BJ (cell line): ENCODE measurements around the gene CCDC88C. TPM values are rescaled to one million over a fixed set of nuclear protein-coding genes. Genes with fewer than 3 reads are reported as not detected.
A peak's percentile ranks its signal among the peaks of the same experiment; 100 is the strongest.

ENCODE experiments used
- CTCF ChIA-PET: fragments of 350-600 bp; formaldehyde crosslinking; extraction: SDS; loops from one replicate; lab custom pipeline; 2021; ENCODE audit warnings: antibody characterized with exemption, inconsistent platforms; lab: Yijun Ruan, JAX
- POLR2A ChIA-PET: fragments of 300-600 bp; sonication (Branson Sonifier 250); formaldehyde crosslinking; extraction: SDS; loops from one replicate; lab custom pipeline; 2021; ENCODE audit warnings: antibody characterized with exemption; lab: Charles Lee
- DNase-seq: peaks from one replicate; pipeline ENCODE4 v3.0.0-alpha.2; 2011; ENCODE audit warnings: low read depth
- H3K27me3 ChIP-seq: 2 replicates; pipeline ENCODE4 v1.6.0; 2011; ENCODE audit warnings: low read length; ENCODE audit not compliant: control insufficient read depth, insufficient read depth
- H3K36me3 ChIP-seq: 2 replicates; pipeline ENCODE4 v1.5.1; 2011; ENCODE audit warnings: low read length; ENCODE audit not compliant: control insufficient read depth, insufficient read depth
- H3K4me3 ChIP-seq: 2 replicates; pipeline ENCODE4 v1.5.1; 2011; ENCODE audit warnings: low read depth, mild to moderate bottlenecking, control low read depth, low read length
- CTCF ChIP-seq: IDR thresholded peaks from 2 replicates; pipeline ENCODE4 v1.5.1; 2011; ENCODE audit warnings: low read depth, mild to moderate bottlenecking, control low read depth, inconsistent platforms, low read length, moderate library complexity; ENCODE audit not compliant: insufficient read depth
- polyA plus RNA-seq: library from polyadenylated mRNA; depleted of rRNA; stranded (reverse); fragments of >200 nt; gene quantifications from 2 replicates; pipeline ENCODE4 v1.2.3, GENCODE V29; 2011

CCDC88C gene
- polyA plus RNA-seq, 1 experiment = not detected

GRCh38 chr14:91354979-91355685, 62.5 kb downstream of the CCDC88C start:
- TF ChIP-seq CTCF = peak; percentile 16; the same call in 1 of the 2 replicates
- H3K4me3 ChIP-seq = no peak overlapping the region
- ChIA-PET CTCF (interaction anchor here (0.6 kb wide), 1 partner anchor 265 kb away, joined by 3 read pairs; no protein-coding TSS in a partner anchor), POLR2A (no interaction called here)
- peaks cover 3% of the 10 kb centered on the region; the same call in 1 of the 2 replicates for H3K27me3 ChIP-seq
- no peak for DNase-seq
- no peaks in the 10 kb centered on the region for H3K36me3 ChIP-seq

- no peak for DNase-seq
- TF ChIP-seq CTCF = no peak
- peaks cover 3% of the 10 kb centered on the region; the same call in 1 of the 2 replicates for H3K27me3 ChIP-seq
- ChIA-PET POLR2A (no interaction called here), CTCF (interaction anchor here (0.6 kb wide), 1 partner anchor 264 kb away, joined by 3 read pairs; no protein-coding TSS in a partner anchor)
- H3K4me3 ChIP-seq = no peak overlapping the region
- no peaks in the 10 kb centered on the region for H3K36me3 ChIP-seq
Measured at GRCh38 chr14:91354221-91354916, 63.3 kb downstream of the CCDC88C start.

GRCh38 chr14:91352728-91353692, 64.6 kb downstream of the CCDC88C start:
- ChIA-PET CTCF (interaction anchor here (0.8 kb wide), 1 partner anchor 30 kb away, joined by 3 read pairs; no protein-coding TSS in a partner anchor), POLR2A (no interaction called here)
- Histone ChIP-seq H3K36me3 (no peaks in the 10 kb centered on the region), H3K4me3 (no peak overlapping the region), H3K27me3 (peaks cover 3% of the 10 kb centered on the region; the same call in 1 of the 2 replicates)
- no peak for TF ChIP-seq CTCF
- no peak for DNase-seq

- DNase-seq = no peak
- POLR2A ChIA-PET = no interaction called here
- Histone ChIP-seq H3K36me3 (no peaks in the 10 kb centered on the region), H3K4me3 (no peak overlapping the region), H3K27me3 (peaks cover 3% of the 10 kb centered on the region; the same call in 1 of the 2 replicates)
- no peak for TF ChIP-seq CTCF
- CTCF ChIA-PET = interaction anchor here (0.6 to 1.0 kb wide), 2 partner anchors 12 to 145 kb away, joined by 3 read pairs; no protein-coding TSS in a partner anchor
Measured at GRCh38 chr14:91352053-91352452, 65.6 kb downstream of the CCDC88C start.
